Gastroesophageal sphincter (tissue), 3 donors: ENCODE measurements around the gene CPVL.

Experiments used
- CTCF ChIP-seq, 4 experiments: fragments of 200-600 bp in 2 of 4; fragments of 450-650 bp in 2 of 4; sonication (generic) in 1 of 4; IDR thresholded peaks; one replicate each; pipeline ENCODE4 v1.5.1; 2017 to 2019; ENCODE audit warnings: antibody characterized with exemption in 4 of 4, mild to moderate bottlenecking in 2 of 4, moderate library complexity in 2 of 4
- POLR2A ChIP-seq, 2 donors: fragments of 450-650 bp; IDR thresholded peaks; one replicate each; pipeline ENCODE4 v1.6.1; 2017; ENCODE audit warnings: antibody characterized with exemption in 2 of 2, mild to moderate bottlenecking in 2 of 2, moderate library complexity in 1 of 2
- POLR2AphosphoS5 ChIP-seq: sonication (generic); formaldehyde crosslinking; IDR thresholded peaks from one replicate; pipeline ENCODE4 v1.6.1; 2017; ENCODE audit warnings: antibody characterized with exemption

GRCh38 chr7:29090151-29090805 is 56.1 kb downstream of the CPVL start:
- no peak for TF ChIP-seq POLR2A (IDR thresholded peaks at IDR 0.05)
- TF ChIP-seq CTCF (IDR thresholded peaks at IDR 0.05): no peak
- no peak for TF ChIP-seq POLR2AphosphoS5
